BJ (cell line): ENCODE data around the gene CDK4. TPM values are rescaled to one million over a fixed set of nuclear protein-coding genes. Genes with fewer than 3 reads are reported as not detected.
"Not testable (repeated sequence)": the region's sequence is repeated elsewhere in the genome, so short reads cannot be mapped to it uniquely, and the experiment has no call there.

ENCODE experiments used
- CTCF ChIA-PET: fragments of 350-600 bp; formaldehyde crosslinking; extraction: SDS; loops from one replicate; lab custom pipeline; 2021; ENCODE audit warnings: antibody characterized with exemption, inconsistent platforms; lab: Yijun Ruan, JAX
- POLR2A ChIA-PET: fragments of 300-600 bp; sonication (Branson Sonifier 250); formaldehyde crosslinking; extraction: SDS; loops from one replicate; lab custom pipeline; 2021; ENCODE audit warnings: antibody characterized with exemption; lab: Charles Lee
- DNase-seq: peaks from one replicate; pipeline ENCODE4 v3.0.0-alpha.2; 2011; ENCODE audit warnings: low read depth
- H3K27me3 ChIP-seq: 2 replicates; pipeline ENCODE4 v1.6.0; 2011; ENCODE audit warnings: low read length; ENCODE audit not compliant: control insufficient read depth, insufficient read depth
- H3K36me3 ChIP-seq: 2 replicates; pipeline ENCODE4 v1.5.1; 2011; ENCODE audit warnings: low read length; ENCODE audit not compliant: control insufficient read depth, insufficient read depth
- H3K4me3 ChIP-seq: 2 replicates; pipeline ENCODE4 v1.5.1; 2011; ENCODE audit warnings: low read depth, mild to moderate bottlenecking, control low read depth, low read length
- CTCF ChIP-seq: IDR thresholded peaks from 2 replicates; pipeline ENCODE4 v1.5.1; 2011; ENCODE audit warnings: low read depth, mild to moderate bottlenecking, control low read depth, inconsistent platforms, low read length, moderate library complexity; ENCODE audit not compliant: insufficient read depth
- polyA plus RNA-seq: library from polyadenylated mRNA; depleted of rRNA; stranded (reverse); fragments of >200 nt; gene quantifications from 2 replicates; pipeline ENCODE4 v1.2.3, GENCODE V29; 2011

CDK4 gene
- polyA plus RNA-seq, 1 experiment, result 293 TPM

GRCh38 chr12:57777367-57777766, 25.3 kb upstream of the CDK4 start:
- Histone ChIP-seq H3K36me3 (peaks cover 6% of the 10 kb centered on the region), H3K4me3 (no peak overlapping the region), H3K27me3 (no peaks in the 10 kb centered on the region)
- POLR2A ChIA-PET, result no interaction called here
- CTCF ChIA-PET, result interaction anchor here (1.2 kb wide), 1 partner anchor 120 kb away, joined by 3 read pairs; no protein-coding TSS in a partner anchor
- DNase-seq, result no peak
- TF ChIP-seq CTCF, result no peak

- CTCF ChIA-PET, result no interaction called here
These were observed 24.1 kb upstream of the CDK4 start for GRCh38 chr12:57776247-57776587.

GRCh38 chr12:57775563-57776246, 23.6 kb upstream of the CDK4 start:
- Histone ChIP-seq H3K36me3 (peaks cover 6% of the 10 kb centered on the region), H3K4me3 (no peak overlapping the region), H3K27me3 (no peaks in the 10 kb centered on the region)
- DNase-seq, result no peak
- no peak for TF ChIP-seq CTCF
- ChIA-PET POLR2A (interaction anchor here (0.5 kb wide), 1 partner anchor 60 kb away, joined by 3 read pairs; no protein-coding TSS in a partner anchor), CTCF (interaction anchor here (1.1 to 1.3 kb wide), 2 partner anchors 19 to 26 kb away, joined by 3 read pairs; no protein-coding TSS in a partner anchor)

More at GRCh38 chr12:57776247-57776587, 24.1 kb upstream of the CDK4 start:
- Histone ChIP-seq H3K27me3 (no peaks in the 10 kb centered on the region), H3K36me3 (peaks cover 6% of the 10 kb centered on the region), H3K4me3 (no peak overlapping the region)
- POLR2A ChIA-PET, result no interaction called here
- DNase-seq, result no peak
- no peak for TF ChIP-seq CTCF

GRCh38 chr12:57775044-57775443, 22.9 kb upstream of the CDK4 start:
- no peak overlapping the region for H3K4me3 ChIP-seq
- CTCF ChIA-PET, result interaction anchor here (1.1 to 1.3 kb wide), 3 partner anchors 18 to 49 kb away, joined by 3 to 4 read pairs (median 3); no protein-coding TSS in a partner anchor
- POLR2A ChIA-PET, result interaction anchor here (0.5 kb wide), 1 partner anchor 60 kb away, joined by 3 read pairs; no protein-coding TSS in a partner anchor
- peaks cover 2% of the 10 kb centered on the region; the same call in 1 of the 2 replicates for H3K36me3 ChIP-seq
- no peak for DNase-seq
- no peak for TF ChIP-seq CTCF
- no peaks in the 10 kb centered on the region for H3K27me3 ChIP-seq

GRCh38 chr12:57774634-57775033, 22.5 kb upstream of the CDK4 start:
- POLR2A ChIA-PET, H3K4me3 ChIP-seq, H3K36me3 ChIP-seq, DNase-seq, H3K27me3 ChIP-seq: not testable (repeated sequence)
- CTCF ChIA-PET, result interaction anchor here (1.0 to 1.3 kb wide), 4 partner anchors 18 to 48 kb away, joined by 3 to 4 read pairs (median 3); no protein-coding TSS in a partner anchor
